Panc1 (cell line): ENCODE measurements around the gene CHURC1.

Experiments
- CTCF ChIP-seq: fragments of 450-650 bp; IDR thresholded peaks from 2 replicates; pipeline ENCODE4 v1.5.1; 2017; ENCODE audit warnings: mild to moderate bottlenecking
- POLR2AphosphoS5 ChIP-seq: IDR thresholded peaks from 2 replicates; pipeline ENCODE4 v1.6.1; 2012; ENCODE audit warnings: mild to moderate bottlenecking, low read depth, low read length, moderate library complexity
- REST ChIP-seq, 2 experiments: IDR thresholded peaks; 2 replicates each; pipeline ENCODE4 v1.6.1; 2011 to 2012; ENCODE audit warnings: low read depth in 2 of 2, control low read depth in 1 of 2, low read length in 1 of 2, mild to moderate bottlenecking in 1 of 2, moderate library complexity in 1 of 2; ENCODE audit not compliant: insufficient read depth in 1 of 2
- SIN3A ChIP-seq: IDR thresholded peaks from 2 replicates; pipeline ENCODE4 v1.6.1; 2012; ENCODE audit warnings: low read depth, mild to moderate bottlenecking, low read length, moderate library complexity, borderline replicate concordance; ENCODE audit not compliant: insufficient read depth
- TCF7L2 ChIP-seq: IDR thresholded peaks from 2 replicates; pipeline ENCODE4 v1.6.1; 2011; ENCODE audit warnings: mild to moderate bottlenecking, low read depth, low read length, inconsistent platforms

- no peak for TF ChIP-seq CTCF
- TF ChIP-seq POLR2AphosphoS5, result no peak
- no peak for TF ChIP-seq REST (IDR thresholded peaks at IDR 0.05; ENCODE audit: insufficient read depth in 1 of 2, low read depth in 2 of 2, low read length in 1 of 2)
- TF ChIP-seq TCF7L2, result no peak
- no peak for TF ChIP-seq SIN3A
Observed at GRCh38 chr14:64953661-64954060, 39.4 kb downstream of the CHURC1 start.
